Measurements from ENCODE around the gene TET3. TPM values are rescaled to one million over a fixed set of nuclear protein-coding genes. Genes with fewer than 3 reads are reported as not detected.

The TET3 gene
- total and polyA plus RNA-seq, 9 of the 15 experiments (the other 6 are each of a cell fraction or from before 2014, with no cell fraction given): 0.35 to 16.3 (median 5.5) TPM

DNA sequence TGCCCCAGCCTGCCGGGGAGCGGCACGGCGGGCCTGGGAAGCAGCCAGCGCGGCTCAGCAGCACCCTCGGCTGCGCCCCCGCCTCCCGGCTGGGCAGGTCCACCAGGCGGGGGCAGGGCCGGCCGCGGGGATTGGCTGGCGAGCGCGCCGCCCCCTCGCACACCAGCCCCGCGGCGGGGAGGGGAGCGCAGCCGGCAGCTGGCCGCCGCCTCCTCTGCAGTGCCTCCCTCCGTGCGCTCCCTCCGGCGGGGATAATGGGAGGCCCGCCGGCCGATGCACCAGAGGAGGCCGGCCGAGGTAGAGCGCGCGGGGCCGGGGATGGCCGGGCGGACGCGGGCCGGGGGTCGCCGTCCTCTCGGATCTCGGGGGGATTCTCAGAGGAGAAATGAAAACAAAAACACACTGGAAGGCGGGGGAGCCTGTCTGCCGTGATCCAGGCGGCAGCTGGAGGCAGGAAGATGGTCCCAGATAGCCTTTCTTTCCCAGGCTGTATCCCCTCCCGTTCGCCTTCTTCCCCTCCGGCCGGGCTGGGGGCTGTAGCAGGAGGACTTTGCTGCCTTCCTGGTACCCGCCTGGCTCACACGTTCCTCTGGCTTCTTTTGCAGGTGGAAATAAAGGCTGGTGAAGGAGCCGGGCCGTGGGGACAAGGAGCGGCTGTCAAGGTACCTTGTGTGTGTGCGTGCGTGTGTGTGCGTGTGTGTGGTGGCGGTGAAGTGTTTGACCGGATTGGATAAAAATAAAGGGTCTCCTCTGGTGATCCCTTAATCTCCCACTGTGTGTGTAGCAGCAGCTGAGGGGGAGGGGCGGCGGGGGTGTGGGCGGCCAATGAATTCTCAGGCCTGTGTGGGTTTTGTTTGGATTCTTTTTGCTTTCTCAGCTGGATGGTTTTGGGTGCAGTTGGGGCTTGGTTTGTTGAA is 18.1 kb downstream of the TET3 start (continued):
- no peak for TF ChIP-seq HSF4 (CRISPR knock-in tag; IDR thresholded peaks at IDR 0.05; ENCODE audit: borderline replicate concordance)
- TF ChIP-seq KDM5B (IDR thresholded peaks at IDR 0.05; ENCODE audit: insufficient replicate concordance, low read depth, low read length): no peak
- no peak for TF ChIP-seq RNF2 (IDR thresholded peaks at IDR 0.05)
- TF ChIP-seq POLR3G (IDR thresholded peaks at IDR 0.05; ENCODE audit: extremely low read depth, insufficient read length, insufficient replicate concordance): no peak
- TF ChIP-seq FOXJ3 (CRISPR knock-in tag; IDR thresholded peaks at IDR 0.05): no peak
- no peak for TF ChIP-seq CBX3 (IDR thresholded peaks at IDR 0.05; ENCODE audit: borderline replicate concordance in 1 of 2, low read length in 2 of 2)
- no peak for TF ChIP-seq CBX8 (IDR thresholded peaks at IDR 0.05; ENCODE audit: borderline replicate concordance, extremely low read depth, low read depth, low read length, poor library complexity, severe bottlenecking)
- peak; percentile 81 for TF ChIP-seq SMAD4 (CRISPR knock-in tag; conservative IDR thresholded peaks at IDR 0.05)
- no peak for TF ChIP-seq TAF15 (IDR thresholded peaks at IDR 0.05; ENCODE audit: low read depth, low read length)
- TF ChIP-seq, protein P1, sequence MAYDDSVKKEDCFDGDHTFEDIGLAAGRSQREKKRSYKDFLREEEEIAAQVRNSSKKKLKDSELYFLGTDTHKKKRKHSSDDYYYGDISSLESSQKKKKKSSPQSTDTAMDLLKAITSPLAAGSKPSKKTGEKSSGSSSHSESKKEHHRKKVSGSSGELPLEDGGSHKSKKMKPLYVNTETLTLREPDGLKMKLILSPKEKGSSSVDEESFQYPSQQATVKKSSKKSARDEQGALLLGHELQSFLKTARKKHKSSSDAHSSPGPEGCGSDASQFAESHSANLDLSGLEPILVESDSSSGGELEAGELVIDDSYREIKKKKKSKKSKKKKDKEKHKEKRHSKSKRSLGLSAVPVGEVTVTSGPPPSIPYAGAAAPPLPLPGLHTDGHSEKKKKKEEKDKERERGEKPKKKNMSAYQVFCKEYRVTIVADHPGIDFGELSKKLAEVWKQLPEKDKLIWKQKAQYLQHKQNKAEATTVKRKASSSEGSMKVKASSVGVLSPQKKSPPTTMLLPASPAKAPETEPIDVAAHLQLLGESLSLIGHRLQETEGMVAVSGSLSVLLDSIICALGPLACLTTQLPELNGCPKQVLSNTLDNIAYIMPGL (CRISPR knock-in tag; IDR thresholded peaks at IDR 0.05): no peak
- TF ChIP-seq BCOR (IDR thresholded peaks at IDR 0.05): 0 out of 2 replicates have a peak, but pooled peaks have one; percentile 29
- TF ChIP-seq, protein P2, sequence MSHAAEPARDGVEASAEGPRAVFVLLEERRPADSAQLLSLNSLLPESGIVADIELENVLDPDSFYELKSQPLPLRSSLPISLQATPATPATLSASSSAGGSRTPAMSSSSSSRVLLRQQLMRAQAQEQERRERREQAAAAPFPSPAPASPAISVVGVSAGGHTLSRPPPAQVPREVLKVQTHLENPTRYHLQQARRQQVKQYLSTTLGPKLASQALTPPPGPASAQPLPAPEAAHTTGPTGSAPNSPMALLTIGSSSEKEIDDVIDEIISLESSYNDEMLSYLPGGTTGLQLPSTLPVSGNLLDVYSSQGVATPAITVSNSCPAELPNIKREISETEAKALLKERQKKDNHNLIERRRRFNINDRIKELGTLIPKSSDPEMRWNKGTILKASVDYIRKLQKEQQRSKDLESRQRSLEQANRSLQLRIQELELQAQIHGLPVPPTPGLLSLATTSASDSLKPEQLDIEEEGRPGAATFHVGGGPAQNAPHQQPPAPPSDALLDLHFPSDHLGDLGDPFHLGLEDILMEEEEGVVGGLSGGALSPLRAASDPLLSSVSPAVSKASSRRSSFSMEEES (CRISPR knock-in tag; IDR thresholded peaks at IDR 0.05): no peak
- TF ChIP-seq SIN3B (IDR thresholded peaks at IDR 0.05; ENCODE audit: low read depth): peak; percentile 57; the same call in 1 of the 2 replicates
- TF ChIP-seq RBM14 (IDR thresholded peaks at IDR 0.05; ENCODE audit: borderline replicate concordance, insufficient read depth, low read depth, low read length): no peak
- TF ChIP-seq TAL1 (IDR thresholded peaks at IDR 0.05): no peak

All from K562 (cell line).